HG02610 (cell line): ENCODE measurements around the gene TM6SF1.

ENCODE experiments used
- ATAC-seq: cut with Tn5 transposase; IDR thresholded peaks from one replicate; pipeline ENCODE4 v1.9.1; 2021; ENCODE audit warnings: mild to moderate bottlenecking, moderate library complexity; ENCODE audit not compliant: unreplicated experiment

Gene TM6SF1

DNA sequence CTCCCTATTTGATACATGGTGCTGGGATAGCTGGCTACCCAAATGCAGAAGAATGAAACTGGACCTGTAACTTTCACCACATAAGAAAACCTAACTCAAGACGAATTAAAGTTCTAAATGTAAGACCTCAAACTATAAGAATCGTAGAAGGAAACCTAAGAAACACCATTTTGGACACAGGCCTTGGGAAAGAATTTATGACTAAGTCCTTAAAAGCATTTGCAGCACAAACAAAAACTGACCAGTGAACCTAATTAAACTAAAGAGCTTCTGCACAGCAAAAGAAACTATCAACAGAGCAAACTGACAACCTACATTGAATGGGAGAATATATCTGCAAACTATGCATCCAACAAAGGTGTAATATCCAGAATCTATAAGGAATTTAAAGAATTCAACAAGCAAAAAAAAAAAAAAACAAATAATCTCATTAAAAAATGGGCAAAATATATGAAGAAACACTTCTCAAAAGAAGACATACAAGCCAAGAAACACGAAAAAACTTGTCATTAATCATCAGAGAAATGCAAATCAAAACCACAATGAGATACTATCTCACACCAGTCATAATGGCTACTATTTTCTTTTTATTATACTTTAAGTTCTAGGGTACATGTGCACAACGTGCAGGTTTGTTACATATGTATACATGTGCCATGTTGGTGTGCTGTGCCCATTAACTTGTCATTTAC, 63.2 kb downstream of the TM6SF1 start:
- ATAC-seq: no peak

DNA sequence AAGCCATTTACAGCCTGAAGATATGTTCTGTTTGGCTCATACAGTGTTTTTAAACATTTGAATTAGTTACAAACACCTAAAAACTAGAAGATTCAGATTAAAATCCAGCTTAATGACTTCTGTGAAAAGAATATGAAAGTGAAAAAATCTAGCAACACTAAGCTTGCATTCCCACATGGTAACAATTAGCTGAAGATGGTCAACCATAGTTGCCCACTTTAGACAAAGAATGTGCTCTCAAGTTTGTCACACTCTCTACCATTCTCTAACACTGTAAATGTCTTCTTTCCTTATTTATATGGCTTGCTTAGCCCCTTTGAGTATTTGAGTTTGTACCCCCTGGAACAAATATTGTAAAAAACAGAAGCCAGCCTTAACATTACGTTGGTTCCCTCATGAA, 67.4 kb downstream of the TM6SF1 start:
- ATAC-seq: no peak

DNA sequence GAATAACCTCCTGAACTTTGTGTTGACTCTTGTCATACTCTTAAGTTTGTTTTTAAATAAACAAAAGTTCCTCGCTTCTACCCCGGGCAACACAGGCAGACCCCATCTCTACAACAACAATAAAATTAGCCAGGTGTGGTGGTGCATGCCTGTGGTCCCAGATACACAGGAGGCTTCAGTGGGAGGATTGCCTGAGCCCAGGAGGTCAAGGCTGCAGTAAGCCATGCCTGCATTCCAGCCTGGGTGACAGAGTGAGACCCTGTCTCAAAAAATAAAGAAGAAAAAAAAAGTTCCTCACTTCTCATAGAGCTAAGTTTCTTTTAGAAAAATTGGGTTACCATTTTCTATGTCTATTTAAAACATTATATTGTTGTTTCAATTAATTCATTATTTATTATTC, 70.9 kb downstream of the TM6SF1 start:
- ATAC-seq: no peak

DNA sequence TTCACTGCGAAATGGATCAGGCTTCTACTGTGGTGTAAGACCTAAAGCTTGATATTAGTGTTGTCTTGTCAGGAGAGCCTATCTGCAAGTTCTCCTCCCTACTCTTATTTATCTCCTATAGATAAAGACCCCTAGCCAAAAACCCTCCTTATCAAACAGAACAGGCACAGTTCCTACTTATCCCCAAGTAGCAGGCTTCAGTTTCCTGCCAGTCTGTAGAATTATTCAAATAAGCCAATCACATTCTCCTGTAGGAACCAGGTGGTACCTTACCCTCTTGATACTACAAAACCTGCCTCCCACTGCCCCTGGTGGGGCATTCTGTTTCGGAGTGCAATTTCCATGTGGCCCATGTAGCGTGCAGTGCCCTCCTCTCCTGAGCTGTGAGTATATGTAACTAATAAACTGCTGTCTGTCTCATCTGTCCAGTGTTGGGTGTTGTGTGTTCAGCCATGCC, 71.5 kb downstream of the TM6SF1 start:
- ATAC-seq: no peak

DNA sequence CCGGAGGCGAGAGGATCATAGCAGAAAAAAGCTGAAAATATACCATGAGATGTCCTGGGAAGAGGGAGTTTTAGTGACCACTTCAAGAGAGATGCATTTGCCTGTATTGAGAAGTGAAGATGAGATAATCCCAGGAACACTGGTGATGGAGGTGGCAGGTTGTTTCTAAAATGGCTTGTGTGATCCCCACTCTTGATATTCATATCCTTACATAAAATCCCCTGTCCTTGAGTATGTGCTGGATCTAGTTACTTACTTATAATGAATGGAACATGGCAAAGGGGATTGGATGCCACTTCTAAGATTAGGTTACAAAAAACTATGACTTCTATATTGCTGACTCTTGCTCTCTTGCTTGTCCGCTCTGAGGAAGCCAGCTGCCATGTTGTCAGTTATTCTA, 78.1 kb downstream of the TM6SF1 start:
- no peak for ATAC-seq
